Pancreas (tissue), 10 donors: ENCODE data around the gene SLC6A11. TPM values are rescaled to one million over a fixed set of nuclear protein-coding genes. Genes with fewer than 3 reads are reported as not detected.

Source experiments
- ATAC-seq, 4 donors: fragments of 200-7000 bp; cut with Tn5 transposase; one replicate each; pipeline versions ENCODE4 v1.8.0 to v1.9.1; 2020; ENCODE audit warnings: mild to moderate bottlenecking in 4 of 4, moderate library complexity in 4 of 4
- DNase-seq, 6 donors: peaks; one replicate each; pipeline ENCODE4 v3.0.0-alpha.2; 2020
- FAIRE-seq: peaks from 2 replicates; lab custom pipeline; 2012; peaks lifted over from hg19 to GRCh38; lab: Jason Lieb, UNC
- H3K27ac ChIP-seq, 4 donors: fragments of 200-600 bp; sonication (generic); 1 replicate in 3 of 4; 2 replicates in 1 of 4; pipeline versions ENCODE4 v1.5.0 to v1.8.0; 2020
- H3K27me3 ChIP-seq, 4 donors: fragments of 200-600 bp; one replicate each; pipeline ENCODE4 v1.8.0; 2021
- H3K36me3 ChIP-seq, 3 donors: fragments of 200-600 bp; sonication (generic) in 1 of 3; one replicate each; pipeline versions ENCODE4 v1.5.0 to v1.8.0; 2020 to 2021
- H3K4me1 ChIP-seq, 3 donors: fragments of 200-600 bp; one replicate each; pipeline ENCODE4 v1.8.0; 2021
- H3K4me3 ChIP-seq, 4 donors: fragments of 200-600 bp; sonication (generic) in 2 of 4; one replicate each; pipeline versions ENCODE4 v1.5.0 to v1.8.0; 2020 to 2021
- H3K9me3 ChIP-seq, 4 donors: fragments of 200-600 bp; one replicate each; pipeline ENCODE4 v1.8.0; 2021
- CTCF ChIP-seq, 4 donors: fragments of 200-600 bp; sonication (generic) in 3 of 4; IDR thresholded peaks; one replicate each; pipeline versions ENCODE4 v1.5.0 to v1.8.0; 2021; ENCODE audit warnings: antibody characterized with exemption in 4 of 4
- WGBS, 2 donors: extraction: QIAGEN DNeasy Blood & Tissue Kit; methylation state at CpG; one replicate each; pipeline ENCODE4 v1.1.7; 2013; 5-methylcytosine and 5-hydroxymethylcytosine counted together
- intact Hi-C, 3 donors: fragments of 100-400 bp; cut with DNase I; formaldehyde crosslinking; loops; one replicate each; pipeline versions ENCODE4 v1.11.1 to v1.14.2; 2022
- polyA plus RNA-seq, 2 donors: library from polyadenylated mRNA; stranded (reverse); fragments of 200-250 nt; gene quantifications; one replicate each; pipeline ENCODE4 v1.2.3, GENCODE V29; 2013
- total RNA-seq, 6 donors: library from RNA; stranded (reverse); fragmentation: NEBNext Ultra II Directional in 4 of 6; extraction: Animal tissue kit (Norgen Biotek cat#: 25700) in 4 of 6; gene quantifications; one replicate each; pipeline versions ENCODE4 v1.2.1 to v1.2.4, GENCODE V29; 2021 to 2023
- donor health status: healthy with polysubstance abuse.
- donor health status: DM: no; HTN: no; CAD: no; lungs with moderate emphysema.
- donor health status: DM: no; HTN: no; CAD: no.
- donor health status: control.
- donor health status: control.
- donor health status: Bipolar disorder and iron deficiency.
- donor health status: DM: yes; HTN: yes; CAD: no.
- donor health status: DM: no; HTN: no; CAD: no.
- donor health status: DM: no; HTN: no; CAD: no.
- donor health status: DM: yes; HTN: yes; CAD: no.

Gene SLC6A11
- total and polyA plus RNA-seq, 8 donors: 0.04 to 0.17 (median 0.06) TPM

GRCh38 chr3:10848261-10848660 is 32.2 kb downstream of the SLC6A11 start:
- DNase-seq: no peak
- WGBS, 2 donors: 71 to 82% methylated on average over 3 of the region's 3 CpGs
- no peaks in the 10 kb centered on the region for H3K36me3 ChIP-seq
- H3K27ac ChIP-seq: no peak overlapping the region
- no peak for FAIRE-seq
- TF ChIP-seq CTCF (IDR thresholded peaks at IDR 0.05): no peak
- no peak for ATAC-seq
- no peak overlapping the region for H3K4me3 ChIP-seq
- no peaks in the 10 kb centered on the region for H3K9me3 ChIP-seq
- intact Hi-C loops: no loop called here
- H3K4me1 ChIP-seq: no peaks in the 10 kb centered on the region
- H3K27me3 ChIP-seq: no peaks in the 10 kb centered on the region

- TF ChIP-seq CTCF (IDR thresholded peaks at IDR 0.05): no peak
- H3K9me3 ChIP-seq: no peaks in the 10 kb centered on the region
- no peak for FAIRE-seq
- no peak for DNase-seq
- ATAC-seq: no peak
- no peak overlapping the region for H3K27ac ChIP-seq
- no peak overlapping the region for H3K4me3 ChIP-seq
- H3K27me3 ChIP-seq: no peaks in the 10 kb centered on the region
- 70% methylated on average over 17 of the region's 17 CpGs for WGBS, 2 donors
- H3K4me1 ChIP-seq: no peaks in the 10 kb centered on the region
- intact Hi-C loops: no loop called here
- no peaks in the 10 kb centered on the region for H3K36me3 ChIP-seq
Observed at GRCh38 chr3:10852066-10852808, 36.2 kb downstream of the SLC6A11 start.

- Histone ChIP-seq H3K4me3 (no peak overlapping the region), H3K27ac (no peak overlapping the region), H3K9me3 (no peaks in the 10 kb centered on the region), H3K4me1 (no peaks in the 10 kb centered on the region), H3K36me3 (no peaks in the 10 kb centered on the region), H3K27me3 (no peaks in the 10 kb centered on the region)
- intact Hi-C loops: no loop called here
- DNase-seq (no peak), ATAC-seq (no peak), FAIRE-seq (no peak)
- no peak for TF ChIP-seq CTCF (IDR thresholded peaks at IDR 0.05)
- 26 to 33% methylated on average over 2 of the region's 2 CpGs for WGBS, 2 donors
Observed at GRCh38 chr3:10855083-10855870, 39.2 kb downstream of the SLC6A11 start.

GRCh38 chr3:10855871-10856662 is 40.0 kb downstream of the SLC6A11 start:
- WGBS, 2 donors: 30 to 36% methylated on average over 8 of the region's 8 CpGs
- Histone ChIP-seq H3K4me1 (no peaks in the 10 kb centered on the region), H3K27me3 (no peaks in the 10 kb centered on the region), H3K27ac (no peak overlapping the region), H3K36me3 (no peaks in the 10 kb centered on the region), H3K4me3 (no peak overlapping the region), H3K9me3 (no peaks in the 10 kb centered on the region)
- peak in 1 of 4 donors; percentile 6 for TF ChIP-seq CTCF (IDR thresholded peaks at IDR 0.05)
- DNase-seq (no peak), FAIRE-seq (no peak), ATAC-seq (no peak)
- intact Hi-C loops: no loop called here
